GM18870 (cell line): ENCODE data around the gene MTMR8.

ENCODE experiments used
- ATAC-seq: cut with Tn5 transposase; IDR thresholded peaks from one replicate; pipeline ENCODE4 v1.9.1; 2021; ENCODE audit warnings: moderate library complexity; ENCODE audit not compliant: unreplicated experiment

MTMR8 gene

DNA sequence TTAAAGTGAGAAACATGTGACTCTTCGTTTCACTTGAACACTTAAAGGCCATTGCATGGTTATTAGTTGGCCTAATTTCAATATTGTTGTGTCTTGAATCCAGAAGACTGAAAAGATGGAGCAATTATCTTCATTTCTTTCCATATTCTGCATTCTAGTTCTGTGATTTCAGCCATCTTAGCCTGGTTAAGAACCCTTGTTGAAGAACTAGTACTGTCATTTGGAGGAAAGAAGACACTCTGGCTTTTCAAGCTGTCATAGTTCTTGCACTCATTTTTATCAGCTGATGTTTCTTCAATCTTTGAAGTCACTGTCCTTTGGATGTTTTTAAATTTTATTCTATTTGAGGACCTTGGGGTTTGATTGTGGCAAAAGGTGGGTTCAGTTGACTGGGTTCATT is 81.6 kb downstream of the MTMR8 start:
- ATAC-seq, result no peak

DNA sequence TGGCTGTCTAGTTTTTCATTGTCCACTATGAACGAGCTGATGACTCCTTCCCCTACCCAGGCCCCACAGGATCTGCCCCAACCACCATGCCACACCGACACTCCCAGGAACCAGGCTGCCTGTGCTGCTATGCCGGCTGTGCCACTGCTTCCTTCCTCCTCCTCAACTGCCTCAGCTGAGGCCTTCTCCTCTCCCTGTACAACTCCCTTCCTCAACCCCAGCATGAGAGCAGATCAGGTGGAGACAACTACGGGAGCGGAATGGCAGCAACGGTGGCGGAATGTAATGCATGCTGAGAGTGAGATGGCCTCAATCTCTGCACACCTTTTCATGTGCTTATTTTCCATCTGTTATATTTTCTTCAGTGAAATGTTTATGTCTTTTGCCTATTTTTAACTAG is 88.5 kb downstream of the MTMR8 start:
- ATAC-seq, result no peak

DNA sequence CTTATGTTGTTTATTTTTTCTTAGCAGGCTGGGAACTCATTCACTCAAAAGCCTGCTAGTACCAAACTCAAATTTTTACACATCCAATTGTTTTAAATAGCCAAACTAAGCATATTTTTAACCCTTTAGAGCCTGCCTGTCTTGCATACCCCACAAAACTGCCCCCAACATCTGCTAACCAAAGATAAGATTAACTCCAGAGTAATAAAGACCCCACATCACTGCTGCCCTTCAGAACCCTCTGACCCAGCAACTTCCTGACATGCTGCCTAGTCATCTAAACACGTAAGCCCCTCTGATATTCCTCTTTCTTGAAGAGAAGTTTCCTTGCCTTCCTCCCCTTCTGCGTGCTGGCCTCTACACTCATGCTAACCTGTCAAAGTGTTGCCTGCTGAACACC is 104.1 kb downstream of the MTMR8 start:
- ATAC-seq, result no peak

DNA sequence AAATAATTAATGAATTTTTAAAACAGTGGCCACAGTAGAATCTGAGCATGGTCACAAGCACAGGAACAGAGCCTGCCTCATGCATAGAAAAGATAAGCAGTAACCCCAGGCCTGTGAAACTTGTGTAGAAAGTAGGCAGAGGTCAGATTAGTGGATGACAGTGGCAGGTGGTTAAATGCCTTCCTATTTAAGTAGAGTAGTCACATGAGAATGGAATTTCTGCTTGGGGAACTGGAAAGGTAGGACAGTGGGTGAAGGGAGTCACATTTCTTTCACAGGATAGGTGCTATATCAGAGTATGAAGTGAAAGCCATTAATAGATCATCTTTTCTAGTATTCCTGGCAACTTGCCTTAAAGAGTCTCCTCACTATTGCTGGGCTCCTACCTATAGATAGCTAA is 130.0 kb downstream of the MTMR8 start:
- no peak for ATAC-seq

DNA sequence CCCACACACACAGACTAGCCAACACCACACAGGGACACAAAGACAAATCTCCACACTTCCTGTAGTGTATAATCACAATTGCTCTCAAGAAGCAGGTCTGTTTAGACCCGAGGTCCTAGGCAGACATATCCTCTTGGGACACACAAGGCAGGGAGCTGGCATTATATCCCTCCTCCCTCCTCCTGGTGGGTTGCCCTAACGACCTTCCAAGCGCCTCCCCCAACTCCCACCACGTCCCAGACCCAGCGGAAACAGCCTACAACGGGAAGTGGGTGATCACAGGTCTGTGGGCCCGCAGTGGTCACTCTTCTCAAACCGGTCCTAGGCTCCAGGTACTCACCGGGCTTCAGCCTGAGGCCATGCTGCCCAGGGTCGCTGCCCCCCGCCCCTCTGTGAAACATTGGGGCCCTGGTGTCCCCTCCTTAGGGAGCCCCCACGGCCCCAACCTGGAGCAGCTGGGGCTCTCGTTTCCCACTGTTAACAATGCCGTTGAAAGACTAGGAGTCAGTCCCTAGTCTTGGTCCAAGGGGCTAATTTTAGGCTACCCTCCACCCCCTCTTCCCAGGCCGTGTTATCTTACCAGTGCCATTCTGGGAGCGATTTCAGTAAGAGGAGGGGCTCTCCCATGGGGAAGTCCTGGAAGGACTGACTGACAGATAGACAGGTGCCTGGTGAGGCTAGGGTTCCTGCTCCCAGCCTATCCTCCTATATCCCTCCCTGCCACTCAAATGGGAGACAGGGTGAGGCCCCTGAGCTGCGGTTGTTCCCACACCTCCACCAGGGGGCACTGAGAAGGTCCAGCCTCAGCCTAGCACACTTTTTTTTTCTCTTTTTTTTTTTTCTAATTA is 164.9 kb downstream of the MTMR8 start, which contains the start of gene ASB12:
ASB12 (minus strand) TSS at position 485 of the 848 bp plus-strand sequence. CDS start 4,957 bp downstream, outside the sequence.
- no peak for ATAC-seq

DNA sequence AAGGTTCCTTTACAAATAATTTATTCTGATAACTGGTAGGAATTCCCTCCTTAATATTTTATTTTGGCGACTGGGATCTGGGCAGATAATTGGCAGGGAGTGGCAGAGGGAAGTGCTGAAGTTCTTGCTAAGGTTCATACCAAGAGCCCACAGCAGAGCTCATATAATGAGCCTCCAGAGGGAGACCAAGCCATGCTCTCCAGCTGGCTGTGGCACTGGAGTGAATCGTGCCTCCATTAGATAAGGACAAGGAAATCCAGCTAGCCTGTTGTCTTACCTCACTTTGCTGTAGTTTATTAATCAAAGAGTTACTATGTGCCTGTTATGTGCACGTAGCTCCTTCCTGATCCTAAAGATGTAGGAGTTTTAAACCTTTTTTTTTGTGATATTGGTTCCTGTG is 166.1 kb downstream of the MTMR8 start:
- ATAC-seq, result no peak
